Kasumi-1 (cell line): ENCODE measurements around the gene CASTOR2.
"Not testable (repeated sequence)": the region's sequence is repeated elsewhere in the genome, so short reads cannot be mapped to it uniquely, and the experiment has no call there.

Source experiments
- DNase-seq, 2 experiments: peaks; one replicate each; lab custom pipeline; 2025; lab: John Stamatoyannopoulos, UW

Gene CASTOR2

DNA sequence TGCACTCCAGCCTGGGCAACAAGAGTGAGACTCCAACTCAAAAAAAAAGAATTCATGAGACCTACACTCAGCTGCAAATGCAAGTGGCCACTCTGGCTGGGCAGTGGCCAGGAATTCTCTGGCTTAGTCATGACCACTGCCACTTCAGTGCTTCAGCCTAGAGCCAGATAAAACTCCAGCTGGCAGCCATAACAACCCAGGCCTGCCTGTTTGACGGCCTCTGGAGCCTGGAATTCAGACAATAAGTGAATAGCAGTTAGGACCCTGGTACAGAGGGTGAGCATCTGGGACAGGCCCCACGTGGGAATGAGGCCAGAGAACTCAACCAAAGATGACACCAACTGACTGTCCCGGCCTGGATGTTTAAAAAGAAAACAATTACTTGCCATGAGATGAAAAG lies 90.2 kb downstream of the CASTOR2 start:
- DNase-seq: no peak

DNA sequence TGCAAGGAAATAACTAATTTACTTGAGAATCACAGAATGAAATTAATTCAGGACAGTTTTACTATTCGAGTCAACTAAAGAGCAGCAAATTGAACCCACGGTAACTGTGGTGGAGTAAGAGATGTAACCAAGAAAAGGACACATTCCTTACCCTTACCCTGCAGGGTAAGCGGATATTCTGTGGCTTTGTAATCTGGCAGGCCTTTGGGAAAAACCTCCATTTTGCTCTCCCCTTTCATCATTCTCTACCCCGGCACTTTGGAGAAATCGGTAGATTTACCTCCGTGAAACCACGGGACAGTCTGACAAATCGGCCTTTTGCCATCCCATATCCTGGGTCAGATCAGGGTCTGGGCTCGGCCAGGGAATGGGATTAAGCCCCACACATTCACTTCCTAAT lies 90.7 kb downstream of the CASTOR2 start:
- no peak for DNase-seq

DNA sequence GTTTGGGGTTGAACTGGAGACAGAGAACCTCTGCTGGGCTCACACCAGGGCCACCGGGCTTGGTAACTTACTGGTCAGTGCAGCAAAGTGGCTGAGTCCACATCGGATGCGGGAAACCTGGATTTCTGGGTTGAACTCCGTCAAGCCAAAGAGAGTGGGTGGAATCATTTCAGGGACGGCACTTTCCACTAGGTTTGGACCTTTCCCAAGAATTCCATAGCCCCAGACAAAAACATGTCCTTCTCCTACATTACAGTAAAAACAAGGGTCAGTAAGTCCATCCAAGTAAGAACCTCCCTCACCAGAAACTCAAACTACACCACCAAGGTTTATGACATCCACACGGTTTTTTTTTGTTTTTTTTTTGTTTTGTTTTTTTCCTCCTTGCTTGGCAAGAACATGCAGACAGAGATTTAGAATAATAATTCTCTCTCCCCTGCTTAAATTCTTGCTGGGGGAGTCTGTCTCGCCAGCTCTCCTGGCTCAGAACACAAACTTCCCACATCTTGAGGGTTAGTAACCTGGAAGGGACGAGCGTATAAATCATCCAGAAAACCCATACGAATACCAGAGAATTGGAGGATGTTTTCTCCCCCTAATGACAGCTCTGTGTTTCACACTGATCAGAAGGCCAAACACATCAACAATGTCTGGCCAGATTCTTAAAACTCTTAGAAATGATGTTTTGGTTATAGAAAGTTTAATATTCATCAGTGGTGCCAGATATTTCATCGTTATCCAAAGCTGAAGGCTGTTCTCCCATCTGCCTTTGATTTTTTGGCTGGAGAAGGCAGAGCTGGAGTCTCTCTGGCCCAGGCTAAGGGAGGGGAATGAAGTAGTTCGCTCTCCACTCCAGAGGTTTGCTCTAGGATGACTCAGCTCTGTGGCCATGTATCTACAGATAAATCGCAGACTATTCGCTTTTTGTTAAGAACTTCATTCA lies 91.6 kb downstream of the CASTOR2 start:
- no peak for DNase-seq

DNA sequence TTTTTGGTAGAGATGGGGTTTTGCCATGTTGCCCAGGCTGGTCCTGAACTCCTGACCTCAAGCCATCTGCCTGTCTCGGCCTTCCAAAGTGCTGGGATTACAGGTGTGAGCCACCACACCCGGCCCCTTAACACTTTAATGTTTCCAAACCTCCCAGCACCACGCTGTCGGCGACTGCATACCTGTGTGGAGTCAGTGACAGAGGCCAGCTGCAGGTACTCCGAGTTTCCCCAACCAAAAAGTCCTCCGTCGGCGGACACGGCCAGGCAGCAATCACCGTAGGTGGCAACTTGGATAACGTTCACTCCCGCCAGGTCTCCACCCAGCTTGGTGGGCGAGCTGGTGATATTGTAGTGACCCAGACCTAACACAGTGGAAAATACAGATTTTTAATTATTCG lies 93.9 kb downstream of the CASTOR2 start:
- DNase-seq: no peak

DNA sequence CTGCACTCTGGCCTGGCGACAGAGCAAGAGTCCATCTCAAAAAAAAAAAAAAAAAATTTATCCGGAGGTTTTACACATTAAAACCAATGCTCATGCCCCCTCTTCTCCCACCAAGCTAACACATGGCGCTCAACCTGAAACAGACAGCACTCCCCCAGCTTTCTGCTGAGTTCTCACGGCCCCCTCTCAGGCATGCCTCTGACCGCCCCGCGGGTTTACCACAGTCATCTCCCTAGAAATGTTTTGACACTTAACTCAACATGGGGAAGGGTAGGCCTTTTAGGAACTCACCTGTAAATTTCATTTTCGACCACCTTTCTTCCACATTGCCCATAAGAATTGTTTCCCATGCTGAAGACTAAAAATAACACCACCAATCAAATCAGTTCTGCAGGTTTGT lies 99.8 kb downstream of the CASTOR2 start:
- DNase-seq: no peak

DNA sequence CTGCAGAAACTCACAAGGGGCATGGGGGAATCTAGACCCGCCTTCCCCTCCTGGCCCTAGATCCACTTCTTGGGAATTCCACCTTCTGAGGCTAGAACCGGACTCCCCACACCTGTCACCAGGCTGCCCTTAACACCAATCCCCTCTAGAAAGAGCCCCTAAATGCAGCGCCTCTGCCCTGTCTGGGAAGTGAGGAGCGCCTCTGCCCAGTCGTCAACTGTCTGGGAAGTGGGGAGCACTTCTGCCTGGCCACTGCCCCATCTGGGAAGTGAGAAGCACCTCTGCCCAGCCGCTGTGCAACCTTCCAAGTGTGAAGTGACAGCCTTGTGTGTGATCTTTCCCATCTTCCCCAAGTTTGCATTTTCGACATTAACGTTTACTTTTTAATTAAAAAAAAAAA lies 100.3 kb downstream of the CASTOR2 start:
- DNase-seq: no peak

DNA sequence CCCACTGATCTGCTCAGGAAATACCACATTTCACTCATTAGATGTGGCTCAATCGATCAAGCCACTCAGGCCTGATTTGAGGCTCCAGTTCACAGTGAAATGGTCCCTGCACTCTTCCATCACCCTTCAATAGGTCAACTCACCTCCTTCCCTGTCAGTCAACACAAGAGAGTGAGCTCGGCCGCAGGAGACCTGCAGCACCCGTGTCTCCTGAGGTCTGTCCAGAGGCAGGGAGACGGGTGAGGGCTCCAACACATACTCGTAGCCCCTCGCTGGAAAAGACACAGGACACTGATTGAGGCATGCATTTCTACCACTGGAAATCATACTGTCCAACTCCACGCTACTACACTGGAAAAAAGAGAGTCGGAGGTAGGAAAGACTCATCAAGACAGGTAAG lies 102.0 kb downstream of the CASTOR2 start:
- no peak for DNase-seq

DNA sequence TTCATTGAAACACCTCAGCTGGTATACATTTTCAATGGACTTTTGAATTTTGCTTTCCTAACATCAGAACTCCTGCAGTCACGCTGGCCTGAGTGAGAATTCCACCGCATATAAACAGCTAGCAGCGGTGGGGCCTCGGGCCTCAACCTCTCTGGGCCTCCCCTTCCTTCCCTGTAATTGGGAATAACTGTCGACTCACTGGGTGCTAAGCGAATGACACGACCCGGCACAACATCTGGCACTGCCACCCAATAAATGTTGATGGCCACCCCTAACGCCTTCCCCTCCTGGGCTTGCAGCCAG lies 108.4 kb downstream of the CASTOR2 start:
- peak in 1 of 2 experiments; percentile 36 for DNase-seq

DNA sequence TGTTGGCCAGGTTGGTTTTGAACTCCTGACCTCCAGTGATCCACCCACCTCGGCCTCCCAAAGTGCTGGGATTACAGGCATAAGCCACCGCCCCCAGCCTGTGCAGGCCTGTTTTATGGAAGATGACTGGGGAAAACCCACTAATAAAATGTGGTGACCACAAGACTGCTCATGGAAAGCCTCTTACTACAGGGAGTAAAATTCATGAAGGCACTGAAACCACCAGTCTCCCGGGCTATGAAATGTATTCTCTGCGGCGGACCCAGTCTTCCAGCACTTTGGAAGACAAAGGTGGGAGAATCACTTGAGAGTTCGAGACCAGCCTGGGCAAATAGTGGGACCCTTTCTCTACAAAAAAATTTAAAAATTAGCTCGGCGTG lies 109.7 kb downstream of the CASTOR2 start:
- not testable (repeated sequence) for DNase-seq
